ENCODE results near the gene CYB5R3. TPM values are rescaled to one million over a fixed set of nuclear protein-coding genes. Genes with fewer than 3 reads are reported as not detected.

CYB5R3 gene
- polyA plus RNA-seq, 2 of the 4 experiments (the other 2 are of a cell fraction), result 30.8 to 51.8 TPM

DNA sequence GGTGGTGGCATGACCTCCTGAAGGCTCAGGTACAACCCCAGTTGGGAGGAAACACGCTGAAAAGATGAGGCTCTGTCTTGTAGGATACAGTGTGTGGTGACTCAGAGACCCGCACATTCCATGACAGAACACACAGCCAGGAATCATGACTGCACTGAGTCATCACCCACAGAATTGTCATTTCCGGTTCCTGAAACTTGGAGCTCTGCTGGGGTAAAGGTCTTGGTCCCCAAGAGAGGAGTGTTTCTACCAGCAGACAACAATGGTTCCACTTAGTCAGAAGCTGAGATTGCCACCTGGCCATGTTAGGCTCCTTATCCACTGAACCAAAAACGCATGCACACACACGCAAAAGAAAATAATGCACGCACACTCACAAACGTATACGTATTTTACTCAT, 31.5 kb upstream of the CYB5R3 start:
- POLR2A ChIA-PET, result interaction anchor here (0.9 kb wide), 1 partner anchor 12 kb away, joined by 3 read pairs; no protein-coding TSS in a partner anchor
- TF ChIP-seq HMGXB4 (CRISPR knock-in tag; IDR thresholded peaks at IDR 0.05; ENCODE audit: borderline replicate concordance) (no peak), FOSL2 (IDR thresholded peaks at IDR 0.05) (no peak; the same call in 1 of the 2 replicates), FOSL2 (CRISPR knock-in tag; IDR thresholded peaks at IDR 0.05) (peak; percentile 75)
- 67% methylated on average over 7 of the region's 8 CpGs for WGBS (ENCODE audit: missing lambda C conversion rate)
- FAIRE-seq (no peak), ATAC-seq (peak; percentile 77 to 81), DNase-seq (ENCODE audit: low read depth in 1 of 2, low spot score in 1 of 2) (peak; percentile 64 to 65)
- H3K4me3 ChIP-seq, result no peak overlapping the region
- peak overlapping the region; percentile 29; the same call in 2 of the 3 replicates for H3K4me2 ChIP-seq
- peaks cover 13% of the 10 kb centered on the region for H3K4me1 ChIP-seq
- H3K27ac ChIP-seq, result peak overlapping the region; percentile 36 to 77; a peak in 5 of 6 replicates
- CTCF ChIA-PET, result interaction anchor here (0.8 kb wide), 1 partner anchor 9 kb away, joined by 3 read pairs; no protein-coding TSS in a partner anchor
- 0 out of 3 replicates have a peak, but pooled peaks cover 4% of the 10 kb centered on the region for H3K9me3 ChIP-seq

- CTCF ChIA-PET, result no interaction called here
- H3K4me3 ChIP-seq, result no peak overlapping the region
- peaks cover 13% of the 10 kb centered on the region for H3K4me1 ChIP-seq
- 93% methylated on average over 4 of the region's 4 CpGs for WGBS (ENCODE audit: missing lambda C conversion rate)
- no peak overlapping the region for H3K27ac ChIP-seq
- FAIRE-seq, result no peak
- POLR2A ChIA-PET, result no interaction called here
- TF ChIP-seq HOXB5 (CRISPR knock-in tag; IDR thresholded peaks at IDR 0.05) (no peak), SMC3 (IDR thresholded peaks at IDR 0.05) (no peak), HDAC2 (IDR thresholded peaks at IDR 0.05) (no peak), MYC (IDR thresholded peaks at IDR 0.05; ENCODE audit: borderline replicate concordance, low read length) (no peak), NFE2L2 (conservative IDR thresholded peaks at IDR 0.05; ENCODE audit: low read length) (no peak), SREBF2 (IDR thresholded peaks at IDR 0.05) (no peak), CTCF (IDR thresholded peaks at IDR 0.05) (no peak), FOSB (CRISPR knock-in tag; IDR thresholded peaks at IDR 0.05) (no peak), POLR2AphosphoS2 (conservative IDR thresholded peaks at IDR 0.05; ENCODE audit: low read length) (no peak), CHD4 (IDR thresholded peaks at IDR 0.05; ENCODE audit: borderline replicate concordance) (no peak), ELK1 (IDR thresholded peaks at IDR 0.05; ENCODE audit: low read depth, low read length) (no peak), HEYL (CRISPR knock-in tag; IDR thresholded peaks at IDR 0.05) (no peak), RAD21 (conservative IDR thresholded peaks at IDR 0.05 in 1 of 2, IDR thresholded peaks at IDR 0.05 in 1 of 2) (no peak), CBX8 (IDR thresholded peaks at IDR 0.05) (no peak), CEBPB (IDR thresholded peaks at IDR 0.05) (no peak), HES2 (IDR thresholded peaks at IDR 0.05) (no peak)
- TF ChIP-seq, protein P1, sequence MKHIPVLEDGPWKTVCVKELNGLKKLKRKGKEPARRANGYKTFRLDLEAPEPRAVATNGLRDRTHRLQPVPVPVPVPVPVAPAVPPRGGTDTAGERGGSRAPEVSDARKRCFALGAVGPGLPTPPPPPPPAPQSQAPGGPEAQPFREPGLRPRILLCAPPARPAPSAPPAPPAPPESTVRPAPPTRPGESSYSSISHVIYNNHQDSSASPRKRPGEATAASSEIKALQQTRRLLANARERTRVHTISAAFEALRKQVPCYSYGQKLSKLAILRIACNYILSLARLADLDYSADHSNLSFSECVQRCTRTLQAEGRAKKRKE (CRISPR knock-in tag; IDR thresholded peaks at IDR 0.05; ENCODE audit: low read depth), result no peak
- H3K4me2 ChIP-seq, result no peak overlapping the region
- no peak for ATAC-seq
- 0 out of 3 replicates have a peak, but pooled peaks cover 4% of the 10 kb centered on the region for H3K9me3 ChIP-seq
- no peak for DNase-seq (ENCODE audit: low read depth in 1 of 2, low spot score in 1 of 2)
These were observed 30.5 kb upstream of the CYB5R3 start for GRCh38 chr22:42679691-42680090.
